Neural cell (in vitro differentiated cells): ENCODE results near the gene CPZ.

Source experiments
- CTCF ChIP-seq: fragments of 450-650 bp; IDR thresholded peaks from 2 replicates; pipeline ENCODE4 v1.5.1; 2014; ENCODE audit warnings: antibody characterized with exemption, mild to moderate bottlenecking, moderate library complexity; ENCODE audit not compliant: poor library complexity, severe bottlenecking
- EP300 ChIP-seq: fragments of 450-650 bp; conservative IDR thresholded peaks from 2 replicates; pipeline ENCODE4 v1.6.1; 2014; ENCODE audit warnings: antibody characterized with exemption, mild to moderate bottlenecking, moderate library complexity; ENCODE audit not compliant: poor library complexity, severe bottlenecking
- EZH2 ChIP-seq: fragments of 200-600, 300-800 bp; shearing (Covaris generic), sonication (generic); IDR thresholded peaks from 2 replicates; pipeline ENCODE4 v1.6.1; 2014; ENCODE audit warnings: antibody characterized with exemption, low read length, borderline replicate concordance, mild to moderate bottlenecking; ENCODE audit not compliant: insufficient read depth, poor library complexity, severe bottlenecking
- MXI1 ChIP-seq: fragments of 450-650 bp; conservative IDR thresholded peaks from 2 replicates; pipeline ENCODE4 v1.6.1; 2014; ENCODE audit warnings: antibody characterized with exemption, mild to moderate bottlenecking; ENCODE audit not compliant: poor library complexity, severe bottlenecking
- POLR2AphosphoS5 ChIP-seq: IDR thresholded peaks from 2 replicates; pipeline ENCODE4 v1.6.1; 2012
- RAD21 ChIP-seq: fragments of 450-650 bp; conservative IDR thresholded peaks from 2 replicates; pipeline ENCODE4 v1.6.1; 2014; ENCODE audit warnings: antibody characterized with exemption, mild to moderate bottlenecking, moderate library complexity
- REST ChIP-seq: IDR thresholded peaks from 2 replicates; pipeline ENCODE4 v1.6.1; 2012; ENCODE audit warnings: borderline replicate concordance
- TAF1 ChIP-seq: IDR thresholded peaks from 2 replicates; pipeline ENCODE4 v1.6.1; 2012; ENCODE audit warnings: low read depth

GRCh38 chr4:8582436-8582835 is 10.1 kb upstream of the CPZ start:
- TF ChIP-seq CTCF: no peak
- TF ChIP-seq REST: no peak
- no peak for TF ChIP-seq MXI1
- TF ChIP-seq POLR2AphosphoS5: no peak
- no peak for TF ChIP-seq TAF1
- no peak for TF ChIP-seq RAD21
- no peak for TF ChIP-seq EZH2
- TF ChIP-seq EP300: no peak
